SK-N-MC (cell line): Measurements from ENCODE around the gene PTDSS2.

Experiments used
- DNase-seq: peaks from one replicate; pipeline ENCODE4 v3.0.0-alpha.2; 2011; ENCODE audit warnings: low read depth, low spot score
- H3K27ac ChIP-seq: fragments of 200-600 bp; sonication (generic); 2 replicates; pipeline ENCODE4 v1.5.1; 2016; ENCODE audit warnings: mixed run types
- H3K36me3 ChIP-seq: fragments of 200-600 bp; sonication (generic); 2 replicates; pipeline ENCODE4 v1.6.1; 2017; ENCODE audit warnings: antibody characterized with exemption, low read length, mixed read lengths; ENCODE audit not compliant: insufficient read depth
- H3K4me3 ChIP-seq: fragments of 200-600 bp; sonication (generic); 2 replicates; pipeline ENCODE4 v1.5.1; 2016
- H3K9ac ChIP-seq: fragments of 200-600 bp; sonication (generic); 2 replicates; pipeline ENCODE4 v1.8.0; 2017; ENCODE audit warnings: mixed run types, mixed read lengths; ENCODE audit not compliant: insufficient read length
- H3K9me3 ChIP-seq: fragments of 200-600 bp; sonication (generic); 2 replicates; pipeline ENCODE4 v1.6.1; 2017; ENCODE audit warnings: low read depth, mild to moderate bottlenecking, antibody characterized with exemption, low read length, moderate library complexity, mixed read lengths
- EZH2 ChIP-seq: fragments of 200-600 bp; sonication (generic); IDR thresholded peaks from one replicate; pipeline ENCODE4 v1.6.1; 2017; ENCODE audit warnings: antibody characterized with exemption
- FOXP2 ChIP-seq: optimal IDR thresholded peaks from 2 replicates; pipeline ENCODE3; 2011; ENCODE audit warnings: mild to moderate bottlenecking, moderate library complexity; ENCODE audit not compliant: insufficient read depth; ENCODE audit errors: extremely low read length, control extremely low read depth
- POLR2AphosphoS5 ChIP-seq: IDR thresholded peaks from 2 replicates; pipeline ENCODE4 v1.6.1; 2012; ENCODE audit warnings: mild to moderate bottlenecking, low read depth, low read length, borderline replicate concordance

PTDSS2 gene

DNA sequence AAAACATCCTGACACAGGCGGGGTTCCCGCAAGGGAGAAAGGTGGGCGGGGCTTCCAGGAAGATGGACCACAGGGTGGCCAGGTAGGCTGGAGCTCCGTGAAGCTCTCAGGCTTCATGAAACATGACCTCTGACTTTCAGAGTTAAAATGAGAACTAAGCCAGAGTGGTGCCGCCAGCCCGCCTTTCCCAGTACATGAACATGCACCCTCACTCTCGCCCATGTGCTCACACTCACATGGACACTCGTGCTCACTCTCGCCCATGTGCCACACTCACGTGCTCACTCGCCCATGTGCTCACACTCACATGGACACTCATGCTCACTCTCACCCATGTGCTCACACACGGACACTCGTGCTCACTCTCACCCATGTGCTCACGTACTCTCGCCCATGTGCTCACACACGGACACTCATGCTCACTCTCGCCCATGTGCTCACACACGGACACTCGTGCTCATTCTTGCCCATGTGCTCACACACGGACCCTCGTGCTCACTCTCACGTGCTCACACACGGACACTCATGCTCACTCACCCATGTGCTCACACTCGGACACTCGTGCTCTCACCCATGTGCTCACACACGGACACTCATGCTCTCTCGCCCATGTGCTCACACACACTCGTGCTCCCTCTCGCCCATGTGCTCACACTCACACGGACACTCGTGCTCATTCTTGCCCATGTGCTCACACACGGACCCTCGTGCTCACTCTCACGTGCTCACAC, 46.9 kb downstream of the PTDSS2 start:
- Histone ChIP-seq H3K9ac (no peak overlapping the region), H3K9me3 (no peaks in the 10 kb centered on the region)
- no peak for DNase-seq

DNA sequence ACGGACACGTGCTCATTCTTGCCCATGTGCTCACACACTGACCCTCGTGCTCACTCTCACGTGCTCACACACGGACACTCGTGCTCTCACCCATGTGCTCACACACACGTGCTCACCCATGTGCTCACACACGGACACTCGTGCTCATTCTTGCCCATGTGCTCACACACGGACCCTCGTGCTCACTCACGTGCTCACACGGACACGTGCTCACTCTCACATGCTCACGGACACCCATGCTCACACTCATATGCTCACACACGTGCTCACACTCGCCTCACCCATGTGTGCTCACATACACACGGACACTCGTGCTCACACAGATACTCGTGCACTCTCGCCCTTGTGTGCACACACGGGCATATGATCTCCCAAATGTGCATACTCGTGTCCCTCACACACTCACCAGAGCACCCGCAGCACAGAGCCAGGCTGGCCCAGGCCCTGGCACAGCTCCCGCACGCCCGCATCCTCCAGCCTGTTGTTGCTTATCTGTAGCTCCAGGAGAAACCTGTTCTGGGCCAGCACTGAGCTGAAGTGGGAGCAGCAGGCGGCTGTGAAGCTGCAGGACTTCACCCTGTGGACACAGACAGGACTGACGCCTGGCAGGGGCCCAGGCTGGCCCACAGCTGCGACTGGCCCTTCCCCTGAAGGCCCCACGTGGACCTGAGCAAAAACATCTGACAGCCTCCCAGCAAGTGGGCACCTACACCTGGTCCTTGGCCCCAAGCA, 47.7 kb downstream of the PTDSS2 start:
- TF ChIP-seq POLR2AphosphoS5 (no peak), EZH2 (no peak), FOXP2 (no peak)
- Histone ChIP-seq H3K9me3 (no peaks in the 10 kb centered on the region), H3K36me3 (peaks cover 59% of the 10 kb centered on the region), H3K27ac (no peak overlapping the region), H3K4me3 (no peak overlapping the region), H3K9ac (no peak overlapping the region)
- no peak for DNase-seq

More for the DNA sequence above, 46.9 kb downstream of the PTDSS2 start:
- H3K4me3 ChIP-seq: no peak overlapping the region
- H3K27ac ChIP-seq: no peak overlapping the region
- H3K36me3 ChIP-seq: peaks cover 59% of the 10 kb centered on the region
- TF ChIP-seq POLR2AphosphoS5: no peak
- TF ChIP-seq FOXP2: no peak
- no peak for TF ChIP-seq EZH2

DNA sequence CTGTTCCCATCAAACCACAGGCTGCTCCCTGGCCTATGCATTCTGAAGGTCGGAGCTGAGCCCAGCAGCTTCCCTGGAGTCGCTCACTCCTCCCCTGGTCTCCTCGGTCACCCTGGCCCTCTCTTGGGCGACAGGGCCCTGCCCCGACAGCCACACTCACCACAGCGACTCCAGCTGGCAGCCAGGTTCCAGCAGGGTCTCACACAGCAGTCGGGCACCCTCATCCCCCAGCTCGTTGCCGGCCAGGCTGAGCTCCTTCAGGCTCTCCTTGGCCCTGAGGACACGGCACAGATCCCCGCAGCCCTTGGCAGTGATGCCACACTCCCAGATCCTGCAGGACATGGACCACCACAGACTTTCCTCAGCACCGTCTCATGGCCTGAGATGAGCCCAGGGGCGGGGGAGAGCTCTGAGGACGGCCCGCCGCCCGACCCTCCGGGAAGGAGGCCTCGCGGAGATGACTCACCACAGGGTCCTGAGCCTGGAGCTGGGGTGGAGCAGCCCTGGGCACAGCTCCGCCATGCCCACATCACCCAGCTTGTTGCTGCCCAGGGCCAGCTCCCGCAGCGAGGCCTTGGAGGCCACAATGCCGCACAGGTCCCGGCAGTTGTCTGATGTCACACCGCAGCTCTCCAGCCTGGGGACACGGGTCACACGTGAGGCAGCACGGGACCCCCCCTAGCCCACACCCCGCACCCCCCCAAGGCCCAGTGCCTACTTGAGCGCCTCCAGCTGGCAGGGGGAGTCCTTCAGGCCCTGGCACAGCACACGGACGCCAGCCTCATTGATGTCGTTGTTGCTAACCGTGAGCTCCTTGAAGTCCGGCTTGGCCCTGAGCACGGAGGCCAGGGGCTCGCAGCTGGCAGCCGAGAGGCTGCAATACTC, 48.5 kb downstream of the PTDSS2 start:
- no peak for TF ChIP-seq FOXP2
- no peak; the same call in 1 of the 2 replicates for TF ChIP-seq POLR2AphosphoS5
- no peak for TF ChIP-seq EZH2
- no peak overlapping the region for H3K4me3 ChIP-seq
- H3K27ac ChIP-seq: no peak overlapping the region
- H3K36me3 ChIP-seq: peaks cover 58% of the 10 kb centered on the region
- no peak for DNase-seq
- no peak overlapping the region for H3K9ac ChIP-seq
- H3K9me3 ChIP-seq: no peaks in the 10 kb centered on the region

DNA sequence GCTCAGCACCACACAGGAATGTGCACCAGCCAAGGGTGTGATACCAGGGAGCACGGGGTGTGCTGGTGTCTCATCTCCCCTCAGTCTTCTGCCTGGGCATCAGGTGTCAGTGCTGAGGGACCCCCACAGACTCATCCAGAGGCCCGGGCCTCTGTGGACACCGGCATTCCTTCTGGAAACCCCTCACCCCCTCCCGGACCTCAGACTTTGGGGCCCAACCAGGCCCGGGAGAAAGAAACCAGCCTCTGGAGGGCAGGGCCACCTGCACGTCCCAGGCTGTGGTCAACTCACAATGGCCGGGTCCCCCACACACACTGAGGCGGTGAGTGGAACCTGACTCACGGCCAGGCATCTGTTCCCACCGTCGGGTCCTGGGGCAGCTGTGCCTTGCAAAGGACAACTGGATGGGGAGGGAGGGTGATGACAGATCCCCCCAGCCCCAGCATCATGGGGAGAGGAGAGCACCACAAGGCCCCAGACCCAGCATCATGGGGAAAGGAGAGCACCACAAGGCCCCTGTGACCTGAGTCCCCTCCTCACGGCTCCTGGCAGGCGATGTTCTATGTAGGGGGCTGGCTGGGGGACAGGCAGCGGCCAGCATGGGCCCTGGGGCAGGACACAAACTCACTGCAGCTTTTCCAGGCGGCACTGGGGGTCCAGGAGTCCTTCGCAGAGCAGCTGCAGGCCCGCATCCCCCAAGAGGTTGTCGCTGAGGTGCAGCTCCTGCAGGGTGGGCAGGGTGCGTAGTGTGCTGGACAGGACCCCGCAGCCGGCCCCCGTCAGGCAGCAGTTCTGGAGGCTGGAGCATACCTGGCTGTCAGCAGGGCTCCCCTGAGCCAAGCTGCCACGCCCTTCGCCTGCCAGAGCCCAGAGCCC, 49.4 kb downstream of the PTDSS2 start:
- Histone ChIP-seq H3K4me3 (no peak overlapping the region), H3K27ac (no peak overlapping the region), H3K9ac (no peak overlapping the region), H3K9me3 (no peaks in the 10 kb centered on the region), H3K36me3 (peaks cover 52% of the 10 kb centered on the region)
- DNase-seq: no peak
- TF ChIP-seq FOXP2: no peak
- TF ChIP-seq EZH2: no peak
- no peak for TF ChIP-seq POLR2AphosphoS5

DNA sequence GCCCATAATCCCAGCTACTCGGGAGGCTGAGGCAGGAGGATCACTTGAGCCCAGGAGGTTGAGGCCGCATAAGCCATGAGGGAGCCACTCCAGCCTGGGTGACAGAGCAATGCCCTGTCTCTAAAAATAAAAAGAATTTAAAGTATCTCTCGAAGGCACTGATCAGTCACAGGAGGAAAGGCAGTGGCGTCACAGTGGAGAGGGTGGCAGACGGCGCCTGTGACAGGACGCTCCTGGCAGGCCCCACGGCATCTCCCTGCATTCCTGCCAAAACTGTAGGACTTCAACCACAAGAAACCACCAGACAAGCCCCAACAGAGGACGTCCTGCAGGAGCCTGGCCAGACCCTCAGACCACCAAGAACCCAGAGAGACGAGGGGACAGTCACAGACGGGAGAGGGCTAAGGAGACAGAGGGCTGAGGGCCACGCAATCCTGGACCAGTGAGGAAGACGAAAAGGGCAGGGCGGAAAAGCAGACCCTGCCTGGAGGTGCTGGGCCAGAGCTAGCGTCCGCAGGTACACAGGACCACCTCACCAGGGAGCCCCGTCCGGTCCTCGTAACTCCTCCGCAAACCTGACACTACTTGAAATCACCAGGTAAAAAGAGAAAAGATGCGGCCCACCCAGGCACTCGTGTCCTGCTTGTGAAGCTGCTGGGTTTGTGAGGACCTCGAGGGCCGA, 51.1 kb downstream of the PTDSS2 start:
- H3K4me3 ChIP-seq: no peak overlapping the region
- H3K9ac ChIP-seq: no peak overlapping the region
- TF ChIP-seq FOXP2 (no peak), EZH2 (no peak), POLR2AphosphoS5 (no peak)
- H3K36me3 ChIP-seq: peaks cover 46% of the 10 kb centered on the region
- no peak for DNase-seq
- H3K9me3 ChIP-seq: no peaks in the 10 kb centered on the region
- H3K27ac ChIP-seq: no peak overlapping the region

DNA sequence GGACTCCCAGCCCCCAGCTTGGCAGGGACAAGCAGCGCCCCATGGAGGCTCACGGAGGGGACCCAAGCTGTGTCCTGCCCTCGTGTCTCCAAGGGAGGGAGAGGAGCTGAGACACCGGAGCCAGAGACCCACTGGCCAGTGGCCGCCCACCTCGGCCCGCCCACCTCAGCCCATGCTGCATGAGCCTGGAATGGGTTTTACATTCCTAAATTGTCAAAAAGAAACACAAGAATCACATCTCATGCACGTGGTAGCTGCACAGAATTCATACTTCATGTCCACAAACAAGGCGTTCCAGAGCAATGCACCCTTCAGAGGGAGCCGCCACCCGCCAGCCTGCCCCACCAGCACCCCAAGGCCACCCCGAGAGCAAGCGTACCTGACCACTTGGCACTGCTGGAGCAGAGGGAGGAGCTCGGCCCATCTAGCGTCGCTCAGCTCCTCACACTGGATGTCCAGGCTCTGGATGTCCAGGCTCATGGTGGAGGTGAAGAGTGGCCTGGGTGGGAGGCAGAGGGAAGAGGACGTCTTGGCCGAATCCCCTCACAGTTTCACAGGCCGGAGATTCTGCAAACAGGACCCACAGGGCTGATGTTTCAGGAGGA, 51.7 kb downstream of the PTDSS2 start:
- DNase-seq: no peak
- TF ChIP-seq FOXP2 (no peak), EZH2 (no peak), POLR2AphosphoS5 (no peak)
- no peak overlapping the region for H3K27ac ChIP-seq
- H3K36me3 ChIP-seq: peaks cover 42% of the 10 kb centered on the region
- H3K9ac ChIP-seq: no peak overlapping the region
- no peak overlapping the region for H3K4me3 ChIP-seq
- H3K9me3 ChIP-seq: no peaks in the 10 kb centered on the region
